ENCODE results near the gene TMEM217.

TMEM217 gene

GRCh38 chr6:37257320-37257633 is 667 bp downstream of the TMEM217 start:
- TF ChIP-seq TAF1 (IDR thresholded peaks at IDR 0.05; ENCODE audit: borderline replicate concordance, insufficient read depth, low read length) (no peak), POLR2AphosphoS5 (IDR thresholded peaks at IDR 0.05; ENCODE audit: low read depth, low read length) (no peak), REST (IDR thresholded peaks at IDR 0.05; ENCODE audit: insufficient read depth in 1 of 2, low read depth in 2 of 2, low read length in 2 of 2) (no peak), FOXP2 (optimal IDR thresholded peaks at IDR 0.05; ENCODE audit: borderline replicate concordance, extremely low read depth, extremely low read length, insufficient read depth) (no peak), SIN3A (IDR thresholded peaks at IDR 0.05; ENCODE audit: borderline replicate concordance, insufficient read depth, low read length) (no peak)

- TF ChIP-seq FOXP2 (optimal IDR thresholded peaks at IDR 0.05; ENCODE audit: borderline replicate concordance, extremely low read depth, extremely low read length, insufficient read depth) (no peak), TAF1 (IDR thresholded peaks at IDR 0.05; ENCODE audit: borderline replicate concordance, insufficient read depth, low read length) (no peak), POLR2AphosphoS5 (IDR thresholded peaks at IDR 0.05; ENCODE audit: low read depth, low read length) (no peak), REST (IDR thresholded peaks at IDR 0.05; ENCODE audit: insufficient read depth in 1 of 2, low read depth in 2 of 2, low read length in 2 of 2) (no peak), SIN3A (IDR thresholded peaks at IDR 0.05; ENCODE audit: borderline replicate concordance, insufficient read depth, low read length) (no peak)
Observed at GRCh38 chr6:37256692-37257319, 1.1 kb downstream of the TMEM217 start.

- TF ChIP-seq SIN3A (IDR thresholded peaks at IDR 0.05; ENCODE audit: borderline replicate concordance, insufficient read depth, low read length) = no peak
- no peak for TF ChIP-seq POLR2AphosphoS5 (IDR thresholded peaks at IDR 0.05; ENCODE audit: low read depth, low read length)
- no peak for TF ChIP-seq REST (IDR thresholded peaks at IDR 0.05; ENCODE audit: insufficient read depth in 1 of 2, low read depth in 2 of 2, low read length in 2 of 2)
- TF ChIP-seq TAF1 (IDR thresholded peaks at IDR 0.05; ENCODE audit: borderline replicate concordance, insufficient read depth, low read length) = no peak
- TF ChIP-seq FOXP2 (optimal IDR thresholded peaks at IDR 0.05; ENCODE audit: borderline replicate concordance, extremely low read depth, extremely low read length, insufficient read depth) = no peak
Observed at GRCh38 chr6:37254881-37255280, 3.1 kb downstream of the TMEM217 start.

- TF ChIP-seq REST (IDR thresholded peaks at IDR 0.05; ENCODE audit: insufficient read depth in 1 of 2, low read depth in 2 of 2, low read length in 2 of 2) (no peak), TAF1 (IDR thresholded peaks at IDR 0.05; ENCODE audit: borderline replicate concordance, insufficient read depth, low read length) (no peak), SIN3A (IDR thresholded peaks at IDR 0.05; ENCODE audit: borderline replicate concordance, insufficient read depth, low read length) (no peak), POLR2AphosphoS5 (IDR thresholded peaks at IDR 0.05; ENCODE audit: low read depth, low read length) (no peak), FOXP2 (optimal IDR thresholded peaks at IDR 0.05; ENCODE audit: borderline replicate concordance, extremely low read depth, extremely low read length, insufficient read depth) (no peak)
Observed at GRCh38 chr6:37253486-37254007, 4.4 kb downstream of the TMEM217 start.
